ENCODE results near the gene CSGALNACT2.

Gene CSGALNACT2

DNA sequence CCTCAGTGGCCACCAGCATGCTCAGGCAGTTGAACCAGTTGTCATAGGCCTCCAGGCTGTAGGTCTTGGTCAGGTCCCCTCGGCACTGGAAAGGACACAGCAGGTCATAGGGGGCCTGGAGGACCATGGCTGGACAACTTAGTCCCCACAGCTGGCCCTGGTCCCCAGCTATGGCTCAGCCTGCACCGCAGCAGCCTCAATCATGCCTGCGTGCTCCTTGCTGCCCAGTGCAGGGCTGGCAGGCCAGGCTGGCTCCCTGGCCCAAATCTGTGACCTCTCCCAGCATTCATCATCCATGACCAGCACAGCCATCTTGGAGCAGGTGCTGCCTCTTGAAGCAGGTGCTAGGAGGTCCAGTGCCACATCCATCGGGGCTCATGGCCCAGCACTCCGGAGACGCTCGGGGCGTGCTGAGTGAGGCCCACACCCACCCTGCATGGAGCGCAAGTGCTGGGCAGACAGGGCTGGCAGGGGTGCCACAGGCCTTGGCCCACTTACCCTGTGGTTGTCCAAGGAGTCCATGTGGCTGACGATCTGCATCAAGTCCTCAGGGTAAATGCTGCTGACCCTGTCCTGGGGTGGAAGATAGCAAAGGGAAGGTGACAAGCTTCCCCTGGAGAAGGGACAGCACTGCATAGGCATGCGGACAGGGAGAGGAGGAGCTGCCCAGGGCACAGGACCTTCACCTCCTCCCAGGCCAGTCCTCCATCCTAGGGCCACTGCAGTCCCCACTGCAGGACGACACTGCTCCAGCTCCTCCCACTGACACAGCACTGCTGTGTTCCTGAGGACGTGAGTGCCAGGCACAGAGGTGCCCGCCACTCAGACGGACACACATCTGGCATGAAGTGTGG is 61.7 kb downstream of the CSGALNACT2 start:
- in situ Hi-C loops (cut with HindIII; ENCODE audit: low sequenced_read_pairs), result no loop called here

- in situ Hi-C loops (cut with HindIII; ENCODE audit: low sequenced_read_pairs), result no loop called here
Measured at GRCh38 chr10:43200538-43201390, 62.5 kb downstream of the CSGALNACT2 start.

DNA sequence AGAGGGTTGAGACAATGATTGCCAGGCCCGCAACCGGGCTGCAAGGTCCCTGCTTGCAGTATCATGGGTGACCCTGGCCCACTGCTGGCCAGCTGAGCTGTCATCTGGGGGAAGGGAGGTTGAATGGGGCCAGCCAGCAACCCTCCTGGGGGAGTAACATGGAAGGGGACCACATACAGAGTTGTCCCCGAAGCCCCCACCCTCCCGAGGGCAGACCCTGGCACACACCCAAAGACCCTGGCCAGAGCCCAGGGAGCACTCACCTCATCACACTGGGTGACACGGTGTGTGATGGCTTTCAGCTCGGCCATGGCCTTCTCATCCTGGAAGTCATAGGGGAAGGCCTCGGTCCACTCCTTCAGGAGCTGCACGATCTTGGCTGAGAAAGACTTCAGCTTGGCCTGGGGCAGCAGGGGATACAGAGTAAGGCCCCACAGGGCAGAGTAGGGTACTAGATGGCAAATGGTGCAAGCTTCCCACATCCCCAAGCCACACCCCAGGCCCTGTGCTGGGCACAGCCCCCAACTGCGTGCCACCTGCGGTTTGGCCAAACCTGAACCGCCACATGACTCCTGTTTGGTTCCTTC is 63.4 kb downstream of the CSGALNACT2 start:
- in situ Hi-C loops (cut with HindIII; ENCODE audit: low sequenced_read_pairs), result no loop called here

DNA sequence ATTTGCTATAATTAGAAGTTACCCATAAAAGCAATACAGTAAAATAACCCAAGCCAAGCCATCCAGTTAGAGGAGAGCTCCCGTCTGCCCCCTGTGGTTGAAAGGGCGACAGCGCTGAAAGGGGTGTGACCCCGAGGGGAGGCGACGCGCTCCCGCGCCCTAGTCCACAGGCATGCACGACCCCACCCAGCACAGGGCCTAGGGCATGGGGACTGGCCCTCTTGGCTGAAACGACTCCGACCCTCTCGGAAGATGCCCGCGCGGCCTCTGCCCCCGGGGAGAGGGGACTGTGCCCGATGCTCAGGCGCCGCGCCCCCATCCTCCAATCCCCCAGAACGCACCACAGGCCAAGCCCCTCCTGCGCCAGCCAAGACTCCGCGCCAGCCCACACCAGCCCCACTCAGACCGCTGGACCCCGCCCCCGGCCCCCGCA is 64.0 kb downstream of the CSGALNACT2 start:
- in situ Hi-C loops (cut with HindIII; ENCODE audit: low sequenced_read_pairs), result no loop called here

DNA sequence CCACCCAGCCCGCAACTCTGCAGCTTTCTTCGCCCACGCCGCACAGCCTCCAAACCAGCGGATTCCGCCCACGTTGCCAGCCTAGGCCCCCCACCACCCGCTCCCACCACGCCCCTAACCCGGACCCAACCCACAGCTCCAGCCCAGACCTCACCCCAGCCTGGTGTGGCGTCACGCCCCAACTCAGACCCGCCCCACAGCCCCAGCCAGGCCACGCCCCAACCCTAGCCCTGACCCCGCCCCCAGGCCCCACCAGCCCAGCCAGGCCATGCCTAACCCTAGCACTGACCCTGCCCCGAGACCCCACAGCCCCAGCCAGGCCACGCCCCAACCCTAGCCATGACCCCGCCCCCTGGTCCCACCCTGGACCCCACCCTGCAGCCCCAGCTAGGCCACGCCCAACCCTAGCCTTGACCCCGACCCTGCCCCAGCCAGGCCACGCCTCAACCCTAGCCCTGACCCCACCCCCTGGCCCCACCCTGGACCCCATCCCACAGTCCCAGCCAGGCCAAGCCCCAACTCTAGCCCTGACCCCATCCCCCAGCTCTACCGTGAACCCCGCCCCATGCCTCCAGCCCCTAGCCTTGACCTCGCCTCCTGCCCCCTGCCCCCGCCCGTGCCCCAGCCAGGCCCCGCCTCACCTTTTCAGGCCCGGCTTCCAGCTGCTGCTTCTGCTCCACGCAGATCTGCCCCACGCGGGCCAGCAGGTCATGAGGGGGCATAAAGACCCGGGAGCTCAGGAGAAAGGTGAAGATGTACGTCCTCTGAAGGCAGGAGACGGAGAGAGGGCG is 64.6 kb downstream of the CSGALNACT2 start:
- in situ Hi-C loops (cut with HindIII; ENCODE audit: low sequenced_read_pairs), result no loop called here

GRCh38 chr10:43203448-43204041 is 65.3 kb downstream of the CSGALNACT2 start:
- in situ Hi-C loops (cut with HindIII; ENCODE audit: low sequenced_read_pairs), result no loop called here

DNA sequence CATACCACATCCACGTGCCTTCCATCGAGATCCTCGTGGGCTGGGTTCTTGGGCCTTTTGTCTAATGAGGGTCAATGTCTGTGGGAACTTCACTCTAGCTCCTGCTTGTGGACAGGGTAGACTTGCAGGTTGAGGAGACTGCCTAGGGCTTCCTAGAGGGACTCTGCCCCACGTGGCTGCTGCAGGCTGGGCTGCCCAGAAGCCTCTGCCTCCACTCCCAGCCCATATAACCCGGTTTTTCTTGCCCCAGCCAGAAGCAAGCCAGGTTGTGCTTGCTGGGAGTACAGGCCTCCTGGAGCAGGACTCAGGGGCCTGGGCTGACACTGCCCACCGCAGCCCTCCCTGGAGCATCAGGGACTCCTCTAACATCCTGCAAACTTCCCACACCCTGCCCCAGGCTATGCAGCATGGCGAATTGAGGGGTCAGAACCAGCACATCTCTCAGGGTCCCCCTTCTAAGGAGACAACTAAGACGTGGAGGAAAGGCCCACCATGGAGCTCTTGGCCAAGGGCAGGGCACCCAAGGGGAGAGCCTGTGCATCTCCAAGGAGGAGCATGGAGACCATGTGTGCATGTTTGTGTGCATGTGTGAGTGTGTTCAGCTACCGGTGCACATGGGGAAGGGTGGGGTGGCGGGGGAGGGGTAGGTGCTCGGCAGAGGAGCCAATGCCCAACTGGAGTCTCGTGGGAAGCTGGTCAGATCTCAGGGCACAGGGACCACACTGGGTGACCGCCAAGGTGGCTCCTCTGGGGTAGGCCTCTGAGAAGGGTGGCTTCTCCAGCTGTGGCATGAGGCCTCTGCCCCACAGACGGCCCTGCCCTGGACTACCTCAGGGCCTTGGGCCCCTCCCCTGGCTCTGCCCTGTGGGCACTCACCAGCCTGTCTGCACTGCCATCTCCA is 66.0 kb downstream of the CSGALNACT2 start:
- in situ Hi-C loops (cut with HindIII; ENCODE audit: low sequenced_read_pairs), result no loop called here

GRCh38 chr10:43204943-43205671 is 66.9 kb downstream of the CSGALNACT2 start:
- in situ Hi-C loops (cut with HindIII; ENCODE audit: low sequenced_read_pairs), result no loop called here

GRCh38 chr10:43205681-43206390 is 67.6 kb downstream of the CSGALNACT2 start:
- in situ Hi-C loops (cut with HindIII; ENCODE audit: low sequenced_read_pairs), result no loop called here

DNA sequence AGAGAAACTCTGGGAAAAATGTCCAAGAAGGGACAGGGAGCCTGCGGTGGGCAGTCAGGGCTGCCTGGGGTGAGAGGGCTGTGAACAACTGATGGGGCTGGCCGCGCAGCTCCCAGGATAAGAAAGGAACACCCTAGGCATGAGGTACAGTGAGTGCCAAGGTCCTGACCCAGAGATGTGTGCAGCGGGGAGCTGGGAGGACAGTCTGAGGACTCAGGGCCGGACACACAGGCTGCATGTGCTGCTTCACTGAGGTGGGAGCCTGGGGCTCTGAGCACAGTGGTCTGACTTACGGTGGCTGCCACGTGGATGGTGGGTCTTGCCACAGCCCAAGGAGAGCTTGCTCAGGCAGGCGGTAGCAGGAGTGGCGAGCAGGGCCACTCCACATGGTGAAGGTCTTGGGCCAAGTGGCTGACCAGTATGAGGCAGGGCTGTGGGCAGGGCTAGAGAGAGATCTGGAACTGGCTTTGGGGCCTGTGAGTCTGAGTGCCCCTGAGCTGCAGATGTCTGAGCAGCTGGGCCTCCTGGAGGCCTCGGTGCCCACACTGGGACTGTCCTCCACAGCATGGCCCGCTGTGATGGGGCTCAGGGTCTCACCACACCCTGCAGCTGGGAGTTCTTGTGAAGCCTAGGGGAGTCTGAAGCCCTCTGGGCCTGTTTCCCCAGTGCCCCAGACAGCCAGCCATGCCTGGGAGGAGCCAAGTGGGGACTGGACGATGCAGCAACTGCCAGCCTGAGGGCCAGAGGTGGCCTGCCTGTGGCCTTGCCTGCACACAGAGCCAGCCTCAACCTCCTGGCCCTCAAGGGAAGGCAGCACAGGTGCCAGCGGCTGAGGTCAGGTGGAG is 68.4 kb downstream of the CSGALNACT2 start:
- in situ Hi-C loops (cut with HindIII; ENCODE audit: low sequenced_read_pairs), result no loop called here

GRCh38 chr10:43208147-43209073 is 70.2 kb downstream of the CSGALNACT2 start:
- in situ Hi-C loops (cut with HindIII; ENCODE audit: low sequenced_read_pairs), result no loop called here

- in situ Hi-C loops (cut with HindIII; ENCODE audit: low sequenced_read_pairs), result no loop called here
Measured at GRCh38 chr10:43209074-43209455, 70.8 kb downstream of the CSGALNACT2 start.

- in situ Hi-C loops (cut with HindIII; ENCODE audit: low sequenced_read_pairs), result no loop called here
Measured at GRCh38 chr10:43209651-43210141, 71.5 kb downstream of the CSGALNACT2 start.

DNA sequence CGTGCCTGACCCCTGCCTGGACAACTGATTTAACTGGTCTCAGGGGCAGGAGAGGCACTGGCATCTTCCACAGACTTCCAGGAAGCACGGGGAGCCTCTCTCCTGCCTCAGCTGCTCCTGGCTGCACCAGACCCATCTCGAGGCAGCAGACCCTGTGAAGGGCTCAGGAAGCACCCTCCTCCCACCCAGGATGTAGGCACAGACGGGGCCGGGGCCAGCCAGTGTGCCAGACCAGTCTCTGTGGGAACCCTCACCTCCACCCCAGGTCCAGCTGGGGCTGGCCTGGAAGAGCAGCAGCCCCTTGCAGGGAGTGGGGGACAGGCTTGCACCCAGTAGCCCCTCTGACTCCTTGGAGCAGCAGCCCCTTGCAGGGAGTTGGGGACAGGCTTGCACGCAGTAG is 72.3 kb downstream of the CSGALNACT2 start:
- in situ Hi-C loops (cut with HindIII; ENCODE audit: low sequenced_read_pairs), result no loop called here

DNA sequence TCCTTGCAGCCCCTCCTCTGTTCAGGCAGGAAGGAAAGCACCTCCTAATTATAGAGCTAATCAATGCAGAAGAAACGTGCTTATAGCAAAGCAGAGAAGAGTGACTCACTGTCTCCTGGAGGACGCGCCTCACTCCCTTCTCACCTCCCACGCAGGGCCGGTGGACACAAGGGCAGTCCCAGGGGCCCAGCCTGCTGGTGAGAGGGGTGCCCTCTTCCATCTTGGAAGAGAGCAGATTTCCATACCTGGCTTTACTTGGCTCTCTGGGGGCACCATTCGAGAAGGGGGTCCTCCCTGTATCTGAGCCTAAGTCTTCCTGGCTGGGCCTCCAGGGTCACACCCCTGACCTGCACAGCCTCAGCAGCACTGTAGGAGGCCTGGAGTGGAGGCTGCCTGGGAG is 72.8 kb downstream of the CSGALNACT2 start:
- in situ Hi-C loops (cut with HindIII; ENCODE audit: low sequenced_read_pairs), result no loop called here
